Measurements from ENCODE around the gene CLCC1.
A peak's percentile ranks its signal among the peaks of the same experiment; 100 is the strongest.
"Not testable (repeated sequence)": the region's sequence is repeated elsewhere in the genome, so short reads cannot be mapped to it uniquely, and the experiment has no call there.

Gene CLCC1, protein sequence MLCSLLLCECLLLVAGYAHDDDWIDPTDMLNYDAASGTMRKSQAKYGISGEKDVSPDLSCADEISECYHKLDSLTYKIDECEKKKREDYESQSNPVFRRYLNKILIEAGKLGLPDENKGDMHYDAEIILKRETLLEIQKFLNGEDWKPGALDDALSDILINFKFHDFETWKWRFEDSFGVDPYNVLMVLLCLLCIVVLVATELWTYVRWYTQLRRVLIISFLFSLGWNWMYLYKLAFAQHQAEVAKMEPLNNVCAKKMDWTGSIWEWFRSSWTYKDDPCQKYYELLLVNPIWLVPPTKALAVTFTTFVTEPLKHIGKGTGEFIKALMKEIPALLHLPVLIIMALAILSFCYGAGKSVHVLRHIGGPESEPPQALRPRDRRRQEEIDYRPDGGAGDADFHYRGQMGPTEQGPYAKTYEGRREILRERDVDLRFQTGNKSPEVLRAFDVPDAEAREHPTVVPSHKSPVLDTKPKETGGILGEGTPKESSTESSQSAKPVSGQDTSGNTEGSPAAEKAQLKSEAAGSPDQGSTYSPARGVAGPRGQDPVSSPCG

DNA sequence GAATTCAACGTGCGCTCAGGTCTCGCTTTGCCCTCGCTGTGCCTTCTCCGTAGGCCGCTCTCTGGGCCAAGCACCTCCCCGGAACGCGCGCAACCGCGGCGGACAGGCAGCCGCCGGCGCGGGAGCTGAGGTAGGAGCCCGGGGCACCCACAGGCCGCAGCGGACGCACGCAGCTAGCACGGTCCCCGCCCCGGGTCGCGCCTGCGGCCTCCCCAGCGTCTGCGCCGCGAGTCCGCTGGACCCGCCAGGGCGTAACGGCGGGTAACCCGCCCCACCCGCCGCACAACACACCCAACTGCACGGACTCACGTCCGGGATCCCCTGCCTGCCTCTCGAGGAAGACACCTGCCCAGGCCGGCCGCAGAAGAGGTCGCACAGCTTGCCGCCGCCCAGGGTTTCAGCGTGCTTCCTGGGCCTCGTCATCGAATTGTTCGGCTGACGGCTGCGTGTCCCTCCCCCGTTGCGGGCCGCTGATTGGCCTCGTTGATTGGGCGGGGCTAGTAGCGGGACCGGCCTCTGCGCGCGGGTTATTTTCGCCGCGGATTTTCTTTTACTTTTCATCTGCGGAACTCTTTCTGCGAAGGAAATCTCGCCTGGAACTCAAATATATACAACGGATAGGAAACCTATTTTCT is at the start of gene CLCC1:
TSS of gene CLCC1 (minus strand) at position 433 of the 635 bp plus-strand sequence. CDS start 13,047 bp downstream, outside the sequence.
- DNase-seq (ENCODE audit: low read depth in 2 of 2, low spot score in 1 of 2), result peak; percentile 72 to 80

DNA sequence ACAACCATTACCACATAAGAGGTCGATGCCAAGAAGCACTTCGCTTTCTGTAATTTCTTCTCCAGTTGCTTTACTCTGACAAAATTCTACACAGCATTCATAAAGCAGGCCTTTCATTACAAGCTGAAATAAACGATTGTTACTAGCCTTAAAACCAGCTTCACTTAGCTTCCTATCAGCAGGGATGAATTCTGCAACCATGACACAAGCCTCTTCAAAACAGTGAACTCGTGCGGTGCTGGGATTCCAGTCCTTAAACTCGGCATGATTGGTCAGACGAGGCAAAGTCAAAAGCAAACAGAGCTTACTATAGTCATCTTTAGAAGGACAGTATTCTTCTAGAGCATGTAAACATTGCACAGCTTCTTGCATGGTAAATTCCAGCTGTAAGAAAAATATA is 48.1 kb upstream of the CLCC1 start:
- no peak for DNase-seq (ENCODE audit: low read depth in 2 of 2, low spot score in 1 of 2)

- DNase-seq (ENCODE audit: low read depth in 2 of 2, low spot score in 1 of 2), result not testable (repeated sequence)
Observed at GRCh38 chr1:108996622-108997021, 33.3 kb upstream of the CLCC1 start.

DNA sequence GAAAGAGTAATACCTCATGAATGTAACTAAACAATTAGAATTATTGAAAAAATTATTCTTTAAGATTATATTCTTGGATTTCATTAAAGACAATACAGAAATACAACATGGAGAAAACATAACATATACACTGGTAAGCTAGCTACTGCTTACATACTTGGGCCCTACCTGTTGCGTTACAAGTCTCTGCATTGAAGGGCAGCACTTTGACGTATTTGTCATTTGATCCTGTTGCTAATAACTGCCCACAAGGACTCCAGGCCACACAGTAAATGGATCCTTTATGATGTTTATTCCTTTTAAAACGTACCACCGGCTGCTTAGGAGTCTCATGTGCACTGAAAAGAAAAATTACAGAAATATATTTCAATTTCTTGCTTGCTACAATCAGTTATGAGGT is 19.8 kb upstream of the CLCC1 start:
- DNase-seq (ENCODE audit: low read depth in 2 of 2, low spot score in 1 of 2), result no peak

DNA sequence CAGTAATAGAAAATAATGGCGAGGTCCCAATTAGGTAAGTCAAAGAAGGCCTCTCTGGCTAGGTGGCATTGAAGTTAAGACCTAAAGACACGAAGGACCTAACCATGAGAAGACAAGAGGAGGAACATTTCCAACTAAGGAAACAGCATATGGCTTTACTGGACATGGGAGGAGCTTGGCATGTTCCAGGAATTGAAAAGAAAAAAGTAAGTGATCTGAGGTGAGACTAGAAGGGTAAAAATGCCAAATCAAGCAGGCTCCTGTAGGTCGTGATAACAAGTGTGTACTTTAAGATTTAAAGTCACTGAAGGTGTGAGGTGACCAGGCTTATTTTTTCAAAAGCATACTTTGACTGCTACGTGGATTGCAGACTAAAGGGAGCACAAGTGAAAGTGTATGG is 13.4 kb upstream of the CLCC1 start:
- DNase-seq (ENCODE audit: low read depth in 2 of 2, low spot score in 1 of 2), result no peak

GRCh38 chr1:108972951-108973350 is 9.7 kb upstream of the CLCC1 start:
- DNase-seq (ENCODE audit: low read depth in 2 of 2, low spot score in 1 of 2), result no peak

- no peak for DNase-seq (ENCODE audit: low read depth in 2 of 2, low spot score in 1 of 2)
Observed at GRCh38 chr1:108969346-108969745, 6.1 kb upstream of the CLCC1 start.

DNA sequence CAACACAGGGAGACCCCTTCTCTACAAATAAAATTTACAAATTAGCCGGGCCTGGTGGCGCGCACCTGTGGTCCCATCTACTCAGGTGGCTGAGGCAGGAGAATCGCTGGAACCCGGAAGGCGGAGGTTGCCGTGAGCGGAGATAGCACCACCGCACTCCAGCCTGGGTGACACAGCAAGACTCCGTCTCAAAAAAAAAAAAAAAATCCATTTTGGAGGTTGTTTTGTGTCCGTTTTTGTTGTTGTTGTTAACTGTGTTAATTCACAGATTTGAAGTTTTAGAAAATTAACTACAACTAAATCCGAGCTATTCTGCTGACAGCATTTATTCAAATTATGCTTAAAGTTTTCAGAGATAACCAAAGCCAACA is 618 bp downstream of the CLCC1 start:
- no peak for DNase-seq (ENCODE audit: low read depth in 2 of 2, low spot score in 1 of 2)

- DNase-seq (ENCODE audit: low read depth in 2 of 2, low spot score in 1 of 2), result no peak
Observed at GRCh38 chr1:108961752-108962486, 1.4 kb downstream of the CLCC1 start.

DNA sequence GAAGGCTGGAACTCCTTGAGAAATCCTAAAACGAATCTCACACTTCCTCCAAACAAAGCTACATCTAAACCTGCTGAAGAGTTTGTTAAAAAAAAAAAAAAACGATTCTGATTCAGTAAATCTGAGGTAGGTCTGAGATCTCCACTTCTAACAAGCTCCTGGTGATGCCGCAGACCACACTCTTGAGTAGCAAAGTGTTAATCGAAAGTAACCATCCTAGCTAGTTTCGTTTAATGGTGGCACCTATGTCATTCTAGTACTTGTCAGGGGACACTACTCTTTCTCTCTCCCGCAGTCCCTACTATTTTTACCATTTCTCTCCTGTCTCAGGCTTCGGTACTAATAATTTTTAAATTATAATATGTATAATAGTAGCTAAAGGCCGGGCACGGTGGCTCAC is 2.1 kb downstream of the CLCC1 start:
- no peak for DNase-seq (ENCODE audit: low read depth in 2 of 2, low spot score in 1 of 2)

GRCh38 chr1:108960719-108961118 is 2.6 kb downstream of the CLCC1 start:
- DNase-seq (ENCODE audit: low read depth in 2 of 2, low spot score in 1 of 2), result no peak

- no peak for DNase-seq (ENCODE audit: low read depth in 2 of 2, low spot score in 1 of 2)
Observed at GRCh38 chr1:108957888-108958287, 5.4 kb downstream of the CLCC1 start.

DNA sequence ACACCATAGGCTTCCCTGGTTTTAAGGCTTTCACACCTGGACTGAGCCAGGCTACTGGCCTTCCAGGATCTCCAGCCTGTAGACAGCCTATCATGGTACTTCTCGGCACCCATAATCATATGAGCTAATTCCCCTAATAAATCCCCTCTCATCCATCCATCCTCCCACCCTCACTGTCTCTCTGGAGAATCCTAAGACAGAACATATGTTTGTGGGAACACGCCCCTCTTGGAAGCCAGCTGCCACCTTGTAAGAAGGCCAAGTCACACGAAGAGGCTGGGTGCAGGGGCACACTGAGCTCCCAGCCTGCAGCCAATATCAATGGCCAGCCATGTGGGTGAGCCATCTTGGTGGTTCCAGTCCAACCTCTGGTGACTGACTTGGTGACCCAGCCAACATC is 7.4 kb downstream of the CLCC1 start:
- DNase-seq (ENCODE audit: low read depth in 2 of 2, low spot score in 1 of 2), result no peak

DNA sequence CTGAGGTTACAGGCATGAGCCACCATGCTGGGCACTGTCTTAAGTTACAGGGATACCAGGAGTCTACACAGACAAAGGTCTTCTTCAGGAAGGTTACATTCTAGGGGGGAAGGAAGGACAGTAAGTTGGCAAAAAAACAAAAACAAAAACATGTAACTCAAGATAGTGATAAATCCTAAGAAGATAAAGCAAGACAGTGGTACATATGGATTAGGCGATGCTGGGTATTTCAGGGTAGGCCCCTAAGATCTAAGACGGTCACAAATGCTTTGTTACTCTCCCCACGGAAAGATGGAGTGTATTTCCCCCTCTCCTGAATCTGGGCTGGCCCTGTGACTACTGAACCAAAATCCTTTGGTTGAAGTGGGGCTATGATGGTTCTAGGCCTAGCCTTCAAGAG is 8.2 kb downstream of the CLCC1 start:
- no peak for DNase-seq (ENCODE audit: low read depth in 2 of 2, low spot score in 1 of 2)

GRCh38 chr1:108953452-108953851 is 9.8 kb downstream of the CLCC1 start:
- DNase-seq (ENCODE audit: low read depth in 2 of 2, low spot score in 1 of 2), result no peak

GRCh38 chr1:108951242-108951641 is 12.0 kb downstream of the CLCC1 start:
- no peak for DNase-seq (ENCODE audit: low read depth in 2 of 2, low spot score in 1 of 2)

DNA sequence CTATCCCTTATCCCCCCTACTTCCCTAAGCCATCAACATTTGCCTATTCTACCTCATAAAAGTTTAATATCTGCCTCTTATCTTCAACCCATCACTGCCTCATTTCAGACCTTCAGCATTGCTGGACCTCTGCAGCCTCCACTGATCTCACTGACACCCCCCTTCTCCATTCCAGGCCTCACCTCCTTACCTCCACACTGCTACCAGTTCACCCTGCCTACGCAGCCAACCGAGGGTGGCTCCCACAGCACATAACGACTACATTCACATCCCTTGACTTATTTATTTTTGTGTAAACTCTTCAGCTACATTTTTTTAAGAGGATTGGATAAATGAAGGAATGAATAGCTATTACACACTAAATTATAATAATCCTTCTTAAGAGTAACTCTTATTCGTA is 14.2 kb downstream of the CLCC1 start:
- no peak for DNase-seq (ENCODE audit: low read depth in 2 of 2, low spot score in 1 of 2)

DNA sequence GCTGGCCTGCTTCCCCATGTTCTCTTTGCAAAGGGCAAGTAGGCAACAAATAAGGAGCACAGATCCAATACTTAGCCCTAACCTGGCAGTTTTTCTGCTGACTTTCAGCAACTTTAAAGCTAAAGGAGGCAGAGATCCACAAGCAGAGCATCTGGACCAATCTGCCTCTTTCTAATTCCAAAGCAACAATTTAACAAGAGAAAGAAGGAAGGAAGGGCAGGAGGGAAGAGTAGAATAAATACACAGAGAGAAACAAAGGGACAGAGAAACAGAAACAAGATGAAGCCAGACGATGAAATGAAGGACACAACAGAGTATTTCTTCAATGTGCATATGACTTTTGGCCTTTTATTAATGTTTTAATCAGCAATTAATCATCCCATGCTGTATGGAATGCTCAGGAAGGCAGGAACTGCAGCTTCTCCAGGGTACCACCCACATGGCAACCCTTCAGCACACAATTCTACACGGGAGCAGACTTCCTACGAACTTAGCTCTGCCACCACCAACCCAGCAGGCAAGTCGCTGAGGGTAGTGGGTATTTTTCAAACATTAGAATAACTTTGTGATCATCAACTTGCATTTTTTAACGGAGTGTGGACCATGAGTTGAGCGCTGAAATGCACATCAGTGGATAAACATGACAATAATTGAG is 15.3 kb downstream of the CLCC1 start:
- no peak for DNase-seq (ENCODE audit: low read depth in 2 of 2, low spot score in 1 of 2)

- DNase-seq (ENCODE audit: low read depth in 2 of 2, low spot score in 1 of 2), result no peak
Observed at GRCh38 chr1:108936170-108936569, 27.1 kb downstream of the CLCC1 start.

GRCh38 chr1:108933944-108934343 is 29.3 kb downstream of the CLCC1 start:
- no peak for DNase-seq (ENCODE audit: low read depth in 2 of 2, low spot score in 1 of 2)

DNA sequence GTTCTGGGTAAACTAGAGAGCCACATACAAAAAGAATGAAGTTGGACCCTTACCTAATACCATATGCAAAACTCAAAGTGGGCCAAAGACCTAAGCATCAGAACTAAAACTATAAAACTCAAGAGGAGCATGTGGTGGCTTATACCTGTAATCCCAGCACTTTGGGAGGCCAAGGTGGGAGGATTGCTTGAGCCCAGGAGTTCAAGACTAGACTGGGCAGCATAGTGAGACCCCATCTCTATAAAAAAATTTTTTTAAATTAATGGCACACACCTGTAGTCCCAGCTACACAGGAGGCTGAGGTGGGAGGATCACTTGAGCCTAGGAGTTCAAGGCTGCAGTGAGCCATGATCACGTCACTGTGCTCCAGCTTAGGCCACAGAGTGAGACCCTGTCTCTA is 35.7 kb downstream of the CLCC1 start:
- DNase-seq (ENCODE audit: low read depth in 2 of 2, low spot score in 1 of 2), result not testable (repeated sequence)
